ENCODE results near the gene C8A.

C8A gene

GRCh38 chr1:56948403-56949023 lies 93.9 kb downstream of the C8A start:
- Histone ChIP-seq H3K36me3 (ENCODE audit: insufficient read depth, low read length) (no peaks in the 10 kb centered on the region), H3K9ac (ENCODE audit: low read depth, low read length) (no peak overlapping the region), H3K27ac (ENCODE audit: low read depth, low read length) (no peak overlapping the region), H3K4me1 (ENCODE audit: insufficient read depth, low read length) (no peaks in the 10 kb centered on the region), H3K27me3 (ENCODE audit: insufficient read depth, low read length) (no peaks in the 10 kb centered on the region; the same call in 1 of the 2 replicates), H3K4me3 (ENCODE audit: low read length) (no peak overlapping the region), H3K9me3 (ENCODE audit: insufficient read depth, low read depth, low read length) (no peaks in the 10 kb centered on the region)
- WGBS = 91% methylated on average over 1 of the region's 1 CpG

GRCh38 chr1:56952501-56952900 lies 97.9 kb downstream of the C8A start:
- H3K27me3 ChIP-seq (ENCODE audit: insufficient read depth, low read length) = no peaks in the 10 kb centered on the region
- no peak overlapping the region for H3K9ac ChIP-seq (ENCODE audit: low read depth, low read length)
- no peak overlapping the region for H3K27ac ChIP-seq (ENCODE audit: low read depth, low read length)
- H3K4me1 ChIP-seq (ENCODE audit: insufficient read depth, low read length) = no peaks in the 10 kb centered on the region
- WGBS = 93% methylated on average over 8 of the region's 8 CpGs
- no peaks in the 10 kb centered on the region for H3K36me3 ChIP-seq (ENCODE audit: insufficient read depth, low read length)
- no peaks in the 10 kb centered on the region for H3K9me3 ChIP-seq (ENCODE audit: insufficient read depth, low read depth, low read length)
- no peak overlapping the region for H3K4me3 ChIP-seq (ENCODE audit: low read length)

- no peaks in the 10 kb centered on the region for H3K9me3 ChIP-seq (ENCODE audit: insufficient read depth, low read depth, low read length)
- H3K27me3 ChIP-seq (ENCODE audit: insufficient read depth, low read length) = no peaks in the 10 kb centered on the region
- H3K4me3 ChIP-seq (ENCODE audit: low read length) = no peak overlapping the region
- H3K4me1 ChIP-seq (ENCODE audit: insufficient read depth, low read length) = no peaks in the 10 kb centered on the region
- no peak overlapping the region for H3K27ac ChIP-seq (ENCODE audit: low read depth, low read length)
- no peak overlapping the region for H3K9ac ChIP-seq (ENCODE audit: low read depth, low read length)
- no peaks in the 10 kb centered on the region for H3K36me3 ChIP-seq (ENCODE audit: insufficient read depth, low read length)
- WGBS = 74% methylated on average over 5 of the region's 5 CpGs
These were observed 98.8 kb downstream of the C8A start for GRCh38 chr1:56953386-56953785.

- H3K4me3 ChIP-seq (ENCODE audit: low read length) = no peak overlapping the region
- H3K36me3 ChIP-seq (ENCODE audit: insufficient read depth, low read length) = no peaks in the 10 kb centered on the region
- WGBS = 100% methylated on average over 1 of the region's 1 CpG
- H3K9me3 ChIP-seq (ENCODE audit: insufficient read depth, low read depth, low read length) = no peaks in the 10 kb centered on the region
- H3K4me1 ChIP-seq (ENCODE audit: insufficient read depth, low read length) = no peaks in the 10 kb centered on the region; the same call in 1 of the 2 replicates
- no peak overlapping the region for H3K9ac ChIP-seq (ENCODE audit: low read depth, low read length)
- H3K27me3 ChIP-seq (ENCODE audit: insufficient read depth, low read length) = no peaks in the 10 kb centered on the region
- H3K27ac ChIP-seq (ENCODE audit: low read depth, low read length) = no peak overlapping the region
These were observed 100.1 kb downstream of the C8A start for GRCh38 chr1:56954664-56955063.

- Histone ChIP-seq H3K9me3 (ENCODE audit: insufficient read depth, low read depth, low read length) (no peaks in the 10 kb centered on the region), H3K4me1 (ENCODE audit: insufficient read depth, low read length) (no peaks in the 10 kb centered on the region; the same call in 1 of the 2 replicates), H3K36me3 (ENCODE audit: insufficient read depth, low read length) (no peaks in the 10 kb centered on the region), H3K4me3 (ENCODE audit: low read length) (no peak overlapping the region), H3K27ac (ENCODE audit: low read depth, low read length) (no peak overlapping the region), H3K9ac (ENCODE audit: low read depth, low read length) (no peak overlapping the region), H3K27me3 (ENCODE audit: insufficient read depth, low read length) (no peaks in the 10 kb centered on the region)
- WGBS = 82% methylated on average over 2 of the region's 3 CpGs
These were observed 103.3 kb downstream of the C8A start for GRCh38 chr1:56957931-56958330.

- 66% methylated on average over 2 of the region's 2 CpGs for WGBS
- H3K9me3 ChIP-seq (ENCODE audit: insufficient read depth, low read depth, low read length) = no peaks in the 10 kb centered on the region
- no peak overlapping the region for H3K9ac ChIP-seq (ENCODE audit: low read depth, low read length)
- no peak overlapping the region for H3K27ac ChIP-seq (ENCODE audit: low read depth, low read length)
- H3K27me3 ChIP-seq (ENCODE audit: insufficient read depth, low read length) = no peaks in the 10 kb centered on the region
- H3K36me3 ChIP-seq (ENCODE audit: insufficient read depth, low read length) = no peaks in the 10 kb centered on the region
- H3K4me3 ChIP-seq (ENCODE audit: low read length) = no peak overlapping the region
- H3K4me1 ChIP-seq (ENCODE audit: insufficient read depth, low read length) = no peaks in the 10 kb centered on the region; the same call in 1 of the 2 replicates
These were observed 103.9 kb downstream of the C8A start for GRCh38 chr1:56958526-56958925.

- no peaks in the 10 kb centered on the region for H3K27me3 ChIP-seq (ENCODE audit: insufficient read depth, low read length)
- 95% methylated on average over 10 of the region's 10 CpGs for WGBS
- no peak overlapping the region for H3K27ac ChIP-seq (ENCODE audit: low read depth, low read length)
- H3K4me1 ChIP-seq (ENCODE audit: insufficient read depth, low read length) = no peaks in the 10 kb centered on the region; the same call in 1 of the 2 replicates
- H3K36me3 ChIP-seq (ENCODE audit: insufficient read depth, low read length) = no peaks in the 10 kb centered on the region
- H3K9ac ChIP-seq (ENCODE audit: low read depth, low read length) = no peak overlapping the region
- H3K4me3 ChIP-seq (ENCODE audit: low read length) = no peak overlapping the region
- H3K9me3 ChIP-seq (ENCODE audit: insufficient read depth, low read depth, low read length) = no peaks in the 10 kb centered on the region
These were observed 106.8 kb downstream of the C8A start for GRCh38 chr1:56961426-56961825.

GRCh38 chr1:56963667-56964066 lies 109.1 kb downstream of the C8A start:
- Histone ChIP-seq H3K27me3 (ENCODE audit: insufficient read depth, low read length) (no peaks in the 10 kb centered on the region), H3K36me3 (ENCODE audit: insufficient read depth, low read length) (no peaks in the 10 kb centered on the region), H3K4me1 (ENCODE audit: insufficient read depth, low read length) (no peaks in the 10 kb centered on the region; the same call in 1 of the 2 replicates), H3K9ac (ENCODE audit: low read depth, low read length) (no peak overlapping the region), H3K27ac (ENCODE audit: low read depth, low read length) (no peak overlapping the region), H3K9me3 (ENCODE audit: insufficient read depth, low read depth, low read length) (no peaks in the 10 kb centered on the region), H3K4me3 (ENCODE audit: low read length) (no peak overlapping the region)
- 93% methylated on average over 4 of the region's 4 CpGs for WGBS

- H3K27me3 ChIP-seq (ENCODE audit: insufficient read depth, low read length) = no peaks in the 10 kb centered on the region
- H3K27ac ChIP-seq (ENCODE audit: low read depth, low read length) = no peak overlapping the region
- no peak overlapping the region for H3K9ac ChIP-seq (ENCODE audit: low read depth, low read length)
- no peaks in the 10 kb centered on the region for H3K4me1 ChIP-seq (ENCODE audit: insufficient read depth, low read length)
- no peak overlapping the region for H3K4me3 ChIP-seq (ENCODE audit: low read length)
- WGBS = 94% methylated on average over 9 of the region's 9 CpGs
- H3K9me3 ChIP-seq (ENCODE audit: insufficient read depth, low read depth, low read length) = no peaks in the 10 kb centered on the region
- no peaks in the 10 kb centered on the region for H3K36me3 ChIP-seq (ENCODE audit: insufficient read depth, low read length)
These were observed 109.9 kb downstream of the C8A start for GRCh38 chr1:56964349-56965017.

GRCh38 chr1:56965191-56965590 lies 110.6 kb downstream of the C8A start:
- Histone ChIP-seq H3K9me3 (ENCODE audit: insufficient read depth, low read depth, low read length) (no peaks in the 10 kb centered on the region), H3K4me3 (ENCODE audit: low read length) (no peak overlapping the region), H3K27me3 (ENCODE audit: insufficient read depth, low read length) (no peaks in the 10 kb centered on the region), H3K4me1 (ENCODE audit: insufficient read depth, low read length) (no peaks in the 10 kb centered on the region), H3K36me3 (ENCODE audit: insufficient read depth, low read length) (no peaks in the 10 kb centered on the region), H3K27ac (ENCODE audit: low read depth, low read length) (no peak overlapping the region), H3K9ac (ENCODE audit: low read depth, low read length) (no peak overlapping the region)
- 91% methylated on average over 3 of the region's 3 CpGs for WGBS

- WGBS = 96% methylated on average over 3 of the region's 3 CpGs
- H3K9ac ChIP-seq (ENCODE audit: low read depth, low read length) = no peak within 1 kb of the TSS
- no peaks in the 10 kb centered on the region for H3K36me3 ChIP-seq (ENCODE audit: insufficient read depth, low read length)
- H3K27me3 ChIP-seq (ENCODE audit: insufficient read depth, low read length) = no peaks in the 10 kb centered on the region
- no peaks in the 10 kb centered on the region for H3K4me1 ChIP-seq (ENCODE audit: insufficient read depth, low read length)
- H3K4me3 ChIP-seq (ENCODE audit: low read length) = no peak within 1 kb of the TSS
- no peak within 1 kb of the TSS for H3K27ac ChIP-seq (ENCODE audit: low read depth, low read length)
- no peaks in the 10 kb centered on the region for H3K9me3 ChIP-seq (ENCODE audit: insufficient read depth, low read depth, low read length)
These were observed 111.5 kb downstream of the C8A start, which contains the start of gene C8B for GRCh38 chr1:56965916-56966697. C8B (minus strand) TSS chr1:56966015; CDS start chr1:56965948, 67 bp downstream.

Measured in HUES64 (cell line).